ES-I3 (cell line): ENCODE data around the gene CARTPT.

Experiments used
- H3K36me3 ChIP-seq: 2 replicates; pipeline ENCODE4 v1.6.1; 2013; ENCODE audit warnings: mild to moderate bottlenecking, low read length, control low read depth, moderate library complexity; ENCODE audit not compliant: insufficient read depth
- H3K4me1 ChIP-seq: 2 replicates; pipeline ENCODE4 v1.6.1; 2013; ENCODE audit warnings: mild to moderate bottlenecking, control low read depth, low read length; ENCODE audit not compliant: insufficient read depth
- H3K9ac ChIP-seq: 2 replicates; pipeline ENCODE4 v1.6.1; 2013; ENCODE audit warnings: low read depth, mild to moderate bottlenecking, low read length, moderate library complexity
- H3K9me3 ChIP-seq: 2 replicates; pipeline ENCODE4 v1.6.1; 2013; ENCODE audit warnings: mild to moderate bottlenecking, low read length, moderate library complexity; ENCODE audit not compliant: control insufficient read depth, insufficient read depth

CARTPT gene

GRCh38 chr5:71705421-71705820 lies 13.7 kb upstream of the CARTPT start:
- Histone ChIP-seq H3K4me1 (no peaks in the 10 kb centered on the region), H3K36me3 (no peaks in the 10 kb centered on the region), H3K9me3 (no peaks in the 10 kb centered on the region), H3K9ac (no peak overlapping the region)

- no peaks in the 10 kb centered on the region for H3K4me1 ChIP-seq
- H3K36me3 ChIP-seq = no peaks in the 10 kb centered on the region
- H3K9me3 ChIP-seq = no peaks in the 10 kb centered on the region
- no peak overlapping the region for H3K9ac ChIP-seq
Measured at GRCh38 chr5:71706906-71707305, 12.2 kb upstream of the CARTPT start.

GRCh38 chr5:71711610-71712009 lies 7.5 kb upstream of the CARTPT start:
- no peaks in the 10 kb centered on the region for H3K4me1 ChIP-seq

GRCh38 chr5:71714911-71715310 lies 4.2 kb upstream of the CARTPT start:
- Histone ChIP-seq H3K36me3 (no peaks in the 10 kb centered on the region), H3K9ac (no peak overlapping the region), H3K4me1 (no peaks in the 10 kb centered on the region), H3K9me3 (no peaks in the 10 kb centered on the region)

More at GRCh38 chr5:71711610-71712009, 7.5 kb upstream of the CARTPT start:
- H3K9me3 ChIP-seq = no peaks in the 10 kb centered on the region
- no peaks in the 10 kb centered on the region for H3K36me3 ChIP-seq
- H3K9ac ChIP-seq = no peak overlapping the region

GRCh38 chr5:71727978-71728377 lies 8.9 kb downstream of the CARTPT start:
- Histone ChIP-seq H3K9ac (no peak overlapping the region), H3K9me3 (no peaks in the 10 kb centered on the region), H3K36me3 (no peaks in the 10 kb centered on the region), H3K4me1 (no peaks in the 10 kb centered on the region)

GRCh38 chr5:71731015-71731414 lies 11.9 kb downstream of the CARTPT start:
- no peak overlapping the region for H3K9ac ChIP-seq
- H3K9me3 ChIP-seq = no peaks in the 10 kb centered on the region
- no peaks in the 10 kb centered on the region for H3K36me3 ChIP-seq
- no peaks in the 10 kb centered on the region for H3K4me1 ChIP-seq

- Histone ChIP-seq H3K36me3 (no peaks in the 10 kb centered on the region), H3K9me3 (no peaks in the 10 kb centered on the region), H3K4me1 (no peaks in the 10 kb centered on the region), H3K9ac (no peak overlapping the region)
Measured at GRCh38 chr5:71732011-71732410, 12.9 kb downstream of the CARTPT start.

GRCh38 chr5:71734141-71734540 lies 15.1 kb downstream of the CARTPT start:
- Histone ChIP-seq H3K9ac (no peak overlapping the region), H3K9me3 (no peaks in the 10 kb centered on the region), H3K4me1 (no peaks in the 10 kb centered on the region), H3K36me3 (no peaks in the 10 kb centered on the region)

- Histone ChIP-seq H3K9ac (no peak overlapping the region), H3K4me1 (no peaks in the 10 kb centered on the region), H3K9me3 (peaks cover 4% of the 10 kb centered on the region; the same call in 1 of the 2 replicates), H3K36me3 (no peaks in the 10 kb centered on the region)
Measured at GRCh38 chr5:71737931-71738539, 19.0 kb downstream of the CARTPT start.

- Histone ChIP-seq H3K4me1 (no peaks in the 10 kb centered on the region), H3K9ac (no peak overlapping the region), H3K36me3 (no peaks in the 10 kb centered on the region), H3K9me3 (peaks cover 4% of the 10 kb centered on the region; the same call in 1 of the 2 replicates)
Measured at GRCh38 chr5:71738662-71739361, 19.7 kb downstream of the CARTPT start.

GRCh38 chr5:71740015-71740753 lies 21.1 kb downstream of the CARTPT start:
- no peaks in the 10 kb centered on the region for H3K36me3 ChIP-seq
- H3K4me1 ChIP-seq = no peaks in the 10 kb centered on the region
- H3K9ac ChIP-seq = no peak overlapping the region
- H3K9me3 ChIP-seq = peaks cover 4% of the 10 kb centered on the region; the same call in 1 of the 2 replicates

- Histone ChIP-seq H3K9ac (no peak overlapping the region), H3K4me1 (no peaks in the 10 kb centered on the region), H3K9me3 (peaks cover 4% of the 10 kb centered on the region; the same call in 1 of the 2 replicates), H3K36me3 (no peaks in the 10 kb centered on the region)
Measured at GRCh38 chr5:71743155-71743554, 24.1 kb downstream of the CARTPT start.

- peaks cover 4% of the 10 kb centered on the region; the same call in 1 of the 2 replicates for H3K9me3 ChIP-seq
- H3K4me1 ChIP-seq = no peaks in the 10 kb centered on the region
- no peaks in the 10 kb centered on the region for H3K36me3 ChIP-seq
- H3K9ac ChIP-seq = no peak overlapping the region
Measured at GRCh38 chr5:71744009-71744790, 25.1 kb downstream of the CARTPT start.

- Histone ChIP-seq H3K36me3 (no peaks in the 10 kb centered on the region), H3K9ac (no peak overlapping the region)
Measured at GRCh38 chr5:71747182-71747581, 28.1 kb downstream of the CARTPT start.

More at GRCh38 chr5:71747182-71747581, 28.1 kb downstream of the CARTPT start:
- H3K9me3 ChIP-seq = no peaks in the 10 kb centered on the region
- H3K4me1 ChIP-seq = no peaks in the 10 kb centered on the region
